Measurements from ENCODE around the gene FBLIM1.

GRCh38 chr1:15717418-15718125 is 41.0 kb upstream of the FBLIM1 start:
- no peak for TF ChIP-seq CTCF (IDR thresholded peaks at IDR 0.05)
- no peak for TF ChIP-seq POLR2A (IDR thresholded peaks at IDR 0.05)

All from testis (tissue), 2 donors.